Putamen (tissue), 1 donor: ENCODE data around the gene CARTPT.

Source experiments
- DNase-seq: peaks from one replicate; pipeline ENCODE4 v3.0.0-alpha.2; 2016; ENCODE audit warnings: low spot score

Gene CARTPT

DNA sequence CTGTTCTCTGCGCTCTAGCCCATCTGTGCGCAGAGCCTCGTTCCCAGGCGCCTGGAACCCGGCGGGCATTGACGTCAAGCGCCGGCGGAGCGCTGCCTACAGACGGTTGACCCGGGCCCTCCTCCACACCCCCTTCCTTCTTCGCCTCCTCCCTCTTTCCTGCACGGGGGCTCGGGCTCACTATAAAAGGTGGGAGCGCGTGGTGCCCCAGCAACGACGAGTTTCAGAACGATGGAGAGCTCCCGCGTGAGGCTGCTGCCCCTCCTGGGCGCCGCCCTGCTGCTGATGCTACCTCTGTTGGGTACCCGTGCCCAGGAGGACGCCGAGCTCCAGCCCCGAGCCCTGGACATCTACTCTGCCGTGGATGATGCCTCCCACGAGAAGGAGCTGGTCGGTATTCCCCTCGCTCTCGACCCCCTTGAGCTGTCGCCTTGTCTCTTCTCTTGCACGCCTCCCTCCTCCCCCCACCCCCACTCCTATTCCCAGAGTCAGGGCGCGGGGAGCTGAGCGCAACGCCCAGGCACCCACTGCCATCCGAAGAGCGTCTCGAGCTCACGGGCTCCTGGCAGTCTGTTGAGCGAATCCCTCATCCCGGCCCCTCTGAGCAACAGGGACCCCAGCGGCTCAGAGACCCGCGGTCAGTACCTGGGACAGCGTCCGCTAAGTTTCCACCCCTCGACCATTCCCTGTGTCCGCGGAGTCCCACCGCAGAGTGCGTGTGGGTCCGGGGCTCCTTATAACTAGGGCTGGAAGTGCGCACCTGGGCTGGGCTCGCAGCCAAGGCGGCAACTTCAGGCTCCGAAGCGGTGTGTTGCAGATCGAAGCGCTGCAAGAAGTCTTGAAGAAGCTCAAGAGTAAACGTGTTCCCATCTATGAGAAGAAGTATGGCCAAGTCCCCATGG, at the start of gene CARTPT:
Gene CARTPT (plus strand): TSS at position 213 of the 902 bp plus-strand sequence. CDS start 19 bp downstream, at position 232.
- DNase-seq = no peak

DNA sequence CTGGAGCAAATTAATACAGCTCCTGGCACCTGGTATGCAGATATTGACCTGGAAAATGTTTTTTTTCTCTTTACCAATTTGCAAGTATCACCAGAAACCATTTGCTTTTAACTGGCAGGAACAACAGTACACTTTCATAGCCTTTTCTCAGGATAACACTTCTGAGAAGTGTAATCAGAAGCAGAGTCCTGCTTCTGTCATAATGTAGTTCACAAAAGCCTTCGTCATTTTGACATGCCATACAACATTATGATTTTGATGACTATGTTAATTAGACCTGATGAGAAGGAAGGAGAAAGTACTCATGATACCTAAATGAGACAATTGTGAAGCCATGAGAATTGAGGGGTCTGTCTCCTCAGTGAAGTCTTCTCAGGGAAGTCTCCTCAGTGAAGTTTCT, 41.1 kb upstream of the CARTPT start:
- DNase-seq = no peak

DNA sequence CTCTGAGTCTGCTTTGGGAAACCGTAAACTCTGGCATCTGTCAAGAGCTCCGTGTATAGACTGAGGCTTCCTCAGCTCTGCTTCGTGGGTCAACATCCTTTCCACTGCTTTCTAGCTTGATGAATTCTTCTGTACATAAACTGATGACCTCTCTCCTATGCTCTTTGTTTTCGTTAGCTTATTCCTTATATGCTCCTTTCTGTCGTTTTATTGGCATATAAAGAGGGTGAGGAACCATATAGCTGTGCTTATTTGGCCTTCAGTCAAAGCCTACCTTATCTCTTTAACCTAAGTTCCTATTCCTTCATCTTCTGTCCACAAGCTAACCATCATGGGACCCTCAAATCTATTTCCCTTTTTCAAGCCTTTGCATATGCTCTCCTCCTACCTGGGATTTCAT, 39.4 kb upstream of the CARTPT start:
- no peak for DNase-seq

DNA sequence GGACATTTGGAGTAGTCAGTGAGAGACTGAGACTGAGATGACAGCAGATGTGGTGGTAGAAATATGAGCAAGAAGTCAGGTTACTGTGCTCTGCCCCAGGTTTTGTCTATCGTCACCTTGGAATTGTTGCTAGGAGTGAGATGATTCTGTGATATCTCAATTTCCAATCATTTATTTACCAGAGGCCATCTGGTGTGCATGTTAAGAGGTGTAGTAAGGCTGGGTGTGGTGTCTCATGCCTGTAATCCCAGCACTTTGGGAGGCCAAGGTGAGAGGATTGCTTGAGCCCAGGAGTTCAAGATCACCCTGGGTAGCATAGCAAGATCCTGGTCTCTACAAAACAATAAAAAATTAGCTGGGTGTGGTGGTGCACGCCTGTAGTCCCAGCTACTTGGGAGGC, 38.6 kb upstream of the CARTPT start:
- no peak for DNase-seq

DNA sequence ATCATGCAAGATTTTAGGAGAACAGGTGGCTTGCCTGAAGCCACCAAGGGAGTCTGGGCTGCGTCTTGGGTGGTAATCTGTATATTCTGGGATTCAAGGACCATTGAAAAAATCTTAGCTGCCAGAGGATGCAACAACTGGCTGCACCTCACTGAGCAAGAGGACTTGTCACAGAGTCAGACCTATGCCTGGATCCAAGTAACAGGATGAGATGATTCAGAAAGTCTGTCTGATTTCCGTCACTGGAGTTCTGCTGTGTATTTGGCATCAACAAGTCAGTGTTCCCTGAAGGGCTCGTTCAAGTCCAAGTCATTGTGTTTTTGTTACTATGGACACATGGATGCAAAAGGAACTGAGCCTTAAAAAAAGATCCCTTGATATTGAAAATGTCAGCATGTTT, 37.8 kb upstream of the CARTPT start:
- DNase-seq = no peak

DNA sequence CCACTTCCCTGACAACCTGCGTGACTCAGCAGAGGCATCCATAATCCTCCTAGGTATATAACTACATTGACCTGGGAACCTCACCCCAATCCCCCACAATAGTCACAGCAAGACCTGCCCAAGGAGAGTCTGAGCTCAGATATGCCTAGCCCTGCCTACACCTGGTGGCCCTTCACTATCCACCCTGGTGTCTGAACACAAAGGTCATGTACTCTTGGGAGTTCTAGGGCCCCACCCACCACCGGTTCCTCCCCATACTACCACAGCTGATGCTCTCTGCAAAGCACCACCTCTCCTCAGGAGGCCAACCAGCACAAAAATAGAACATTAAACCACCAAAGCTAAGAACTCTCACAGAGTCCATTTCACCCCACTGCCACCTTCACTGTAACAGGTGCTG, 34.8 kb upstream of the CARTPT start:
- no peak for DNase-seq

DNA sequence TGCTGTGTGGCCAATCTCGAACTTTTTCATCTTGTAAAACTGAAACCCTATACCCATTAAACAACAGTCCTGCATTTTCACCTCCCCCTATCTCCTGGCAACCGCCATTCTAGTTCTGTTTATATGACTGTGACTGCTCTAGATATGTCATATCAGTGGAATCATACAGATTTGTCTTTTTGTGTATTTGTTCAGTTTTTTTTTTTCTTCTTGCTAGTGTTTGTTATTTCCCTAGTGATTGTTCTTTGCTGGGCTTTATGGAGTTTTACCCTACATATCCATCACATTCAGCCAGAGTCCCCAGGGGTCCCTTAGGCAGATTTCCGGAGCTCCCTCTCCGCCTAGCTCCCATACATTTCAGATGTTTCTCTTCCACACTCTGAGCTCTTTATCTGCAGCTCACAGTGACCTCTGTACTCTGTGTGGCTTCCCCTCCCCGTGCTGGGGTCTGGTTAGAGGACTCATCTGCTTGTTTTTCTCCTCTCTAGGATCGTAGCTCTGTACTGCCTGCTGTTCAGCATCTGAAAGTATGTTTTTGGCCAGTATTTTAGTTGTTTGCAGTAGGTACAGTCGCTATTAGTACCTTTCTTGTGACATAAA, 25.1 kb upstream of the CARTPT start:
- DNase-seq = no peak

DNA sequence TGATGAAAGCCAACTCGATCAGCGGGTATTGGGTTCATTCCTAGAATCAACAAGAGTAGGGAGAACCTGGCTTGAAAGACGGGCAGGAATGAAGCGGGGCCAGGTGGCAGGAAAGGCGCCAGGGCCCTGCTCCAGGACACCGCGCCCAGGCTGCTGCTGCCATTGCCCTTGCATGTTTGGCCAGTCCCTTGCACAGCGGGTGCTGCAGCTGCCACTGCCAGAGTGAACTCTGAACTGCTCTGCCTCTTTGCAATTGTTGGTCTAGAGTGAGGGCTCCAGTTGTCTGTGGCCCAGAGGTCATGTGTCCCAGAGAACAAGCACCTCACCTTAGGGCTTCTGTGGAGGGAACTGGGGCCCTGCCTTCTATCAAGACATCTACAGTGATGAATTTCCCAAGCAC, 24.0 kb upstream of the CARTPT start:
- DNase-seq = no peak

DNA sequence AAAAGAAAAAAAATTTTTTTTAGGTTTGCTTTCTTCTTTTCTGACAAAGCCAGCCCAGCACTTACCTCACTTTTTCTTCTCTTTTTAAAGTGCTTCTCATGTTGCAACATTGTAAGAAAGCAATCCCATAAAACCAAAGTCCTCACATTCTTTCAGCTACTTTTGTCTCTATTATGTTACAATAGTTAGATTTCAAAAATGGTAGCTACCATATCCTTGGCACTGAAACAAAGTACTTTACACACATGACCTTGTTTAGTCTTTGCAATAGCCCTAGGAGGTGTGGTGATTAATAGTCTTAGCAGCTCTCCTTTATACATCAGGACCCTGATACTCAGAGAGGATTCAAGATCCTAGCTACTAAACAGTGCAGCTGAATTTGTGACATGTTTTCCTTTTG, 23.5 kb upstream of the CARTPT start:
- DNase-seq = no peak

DNA sequence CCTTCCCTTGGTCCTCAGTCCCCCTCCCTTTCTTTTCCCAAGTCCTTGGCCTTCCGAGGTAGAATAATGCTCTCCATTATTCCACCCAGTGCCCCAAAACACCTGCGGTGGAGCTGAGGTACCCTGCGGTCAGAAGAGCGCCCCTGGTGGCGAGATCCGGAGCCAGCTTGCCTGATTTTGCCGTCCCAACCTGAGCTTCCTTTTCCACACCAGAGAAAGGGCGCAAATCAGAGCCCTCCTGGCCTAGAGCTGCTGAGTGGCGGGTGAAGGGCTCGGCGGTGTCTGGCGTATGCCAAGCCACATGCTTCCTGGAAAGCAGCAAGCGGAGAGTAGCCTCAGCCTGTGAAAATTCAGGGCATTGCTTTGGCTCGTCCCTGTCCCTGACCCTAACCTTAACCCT, 21.1 kb upstream of the CARTPT start:
- no peak for DNase-seq

DNA sequence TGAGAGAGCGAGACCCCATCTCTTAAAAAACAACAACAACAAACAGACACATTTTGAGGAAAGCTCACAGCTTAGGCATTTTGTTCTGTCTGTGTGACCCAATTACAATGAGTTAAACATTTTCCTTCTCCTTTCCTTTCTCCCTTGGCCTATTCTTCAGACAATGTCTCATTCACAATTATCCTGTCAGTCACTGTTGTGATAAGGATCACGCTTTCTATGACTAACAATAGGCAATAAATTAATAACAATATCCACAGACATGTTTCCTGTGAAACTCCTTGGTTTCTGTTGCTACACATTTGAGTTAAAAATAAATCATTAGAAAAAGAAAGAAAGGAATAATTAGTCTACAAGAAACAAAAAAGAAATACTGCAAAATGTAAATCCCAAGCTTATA, 19.8 kb upstream of the CARTPT start:
- DNase-seq = no peak

DNA sequence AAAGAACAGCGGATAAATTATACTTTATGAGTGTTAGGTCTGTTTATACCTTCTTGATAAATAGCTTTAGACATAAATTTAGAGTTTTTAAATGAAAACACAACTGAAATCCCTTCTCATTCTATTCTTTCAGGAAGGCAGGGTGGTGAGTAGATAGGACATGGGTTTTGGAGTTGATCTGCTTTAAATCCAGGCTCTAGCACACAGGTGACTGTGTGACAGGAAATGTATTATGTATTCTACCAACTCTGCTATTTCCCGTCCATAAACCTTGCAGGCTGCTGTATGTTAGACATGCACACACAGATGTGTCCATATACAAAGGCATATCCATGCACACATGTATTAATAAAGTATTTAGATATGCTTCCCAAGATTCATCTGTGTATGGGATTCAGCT, 19.3 kb upstream of the CARTPT start:
- DNase-seq = no peak

DNA sequence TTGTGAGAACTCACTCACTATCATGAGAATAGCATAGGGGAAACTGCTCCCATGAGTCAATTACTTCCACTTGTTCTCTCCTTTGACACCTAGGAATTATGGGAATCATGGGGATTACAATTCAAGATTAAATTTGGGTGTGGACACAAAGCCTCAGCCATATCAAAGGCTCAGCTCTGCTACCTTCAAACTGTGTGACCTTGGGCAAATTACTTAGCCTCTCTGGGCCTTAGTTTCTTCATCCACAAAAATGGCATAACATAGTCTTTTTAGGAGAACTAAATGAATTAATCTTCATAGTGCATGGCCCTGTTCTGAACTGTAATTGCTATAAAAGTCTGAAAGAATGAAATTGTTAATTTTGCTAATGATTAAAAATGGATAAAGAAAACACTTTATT, 18.3 kb upstream of the CARTPT start:
- DNase-seq = no peak

DNA sequence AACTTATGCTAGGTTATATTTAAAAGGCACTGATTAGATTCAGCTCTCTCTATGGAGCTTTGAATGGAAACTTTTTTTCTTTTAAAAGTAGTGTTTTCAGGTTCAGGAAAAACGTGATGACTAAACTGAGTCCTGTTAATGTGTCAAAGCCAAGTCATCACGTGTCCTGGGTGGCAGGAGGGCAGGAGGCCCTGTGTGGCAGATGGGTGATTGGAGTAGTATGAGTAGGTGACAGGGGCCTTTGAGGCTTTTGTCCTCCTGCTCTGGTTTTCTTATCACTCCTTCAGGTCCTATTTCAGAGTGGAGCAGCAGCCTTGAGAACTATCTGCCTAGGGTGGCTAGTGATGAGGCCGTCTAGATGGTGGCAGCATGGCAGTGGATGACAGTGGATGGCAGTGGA, 17.7 kb upstream of the CARTPT start:
- no peak for DNase-seq

DNA sequence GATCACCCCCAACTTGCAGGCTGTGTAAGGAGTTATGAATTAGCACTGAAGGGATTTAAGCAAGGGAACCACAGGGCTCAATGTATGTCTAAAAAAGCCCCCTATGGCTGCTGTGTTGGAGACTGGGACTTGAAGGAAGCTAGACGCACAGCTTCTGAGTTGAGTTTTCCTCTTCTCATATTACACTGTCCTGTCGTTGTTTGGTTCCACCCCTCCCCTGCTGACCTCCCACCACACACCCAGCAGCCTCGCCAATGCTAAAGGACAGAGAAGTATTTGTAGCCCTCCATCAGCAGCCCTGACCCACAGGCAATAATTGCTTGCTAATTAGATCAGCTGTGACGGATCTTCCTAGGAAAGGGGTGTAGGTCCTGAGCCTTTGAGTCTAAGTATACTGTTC, 15.1 kb upstream of the CARTPT start:
- DNase-seq = no peak

DNA sequence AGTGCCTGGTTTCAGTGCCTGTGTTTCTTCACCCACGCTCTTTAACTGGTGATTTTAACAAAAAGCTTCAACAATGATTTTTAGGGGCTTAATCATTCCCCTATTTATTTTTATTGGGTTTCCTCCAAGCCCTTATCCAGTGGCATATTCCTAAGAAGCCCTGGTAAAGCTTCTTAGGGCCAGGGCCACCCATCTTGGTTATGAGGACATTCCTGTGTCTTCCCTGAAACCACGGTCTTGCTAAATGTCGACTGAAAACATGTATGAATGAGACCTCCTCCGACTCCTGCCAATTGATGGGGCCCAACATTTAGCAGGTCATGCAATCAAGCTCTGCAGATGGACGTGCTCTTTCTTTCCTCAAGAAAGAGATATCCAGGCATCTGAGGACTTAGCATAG, 13.7 kb upstream of the CARTPT start:
- no peak for DNase-seq

DNA sequence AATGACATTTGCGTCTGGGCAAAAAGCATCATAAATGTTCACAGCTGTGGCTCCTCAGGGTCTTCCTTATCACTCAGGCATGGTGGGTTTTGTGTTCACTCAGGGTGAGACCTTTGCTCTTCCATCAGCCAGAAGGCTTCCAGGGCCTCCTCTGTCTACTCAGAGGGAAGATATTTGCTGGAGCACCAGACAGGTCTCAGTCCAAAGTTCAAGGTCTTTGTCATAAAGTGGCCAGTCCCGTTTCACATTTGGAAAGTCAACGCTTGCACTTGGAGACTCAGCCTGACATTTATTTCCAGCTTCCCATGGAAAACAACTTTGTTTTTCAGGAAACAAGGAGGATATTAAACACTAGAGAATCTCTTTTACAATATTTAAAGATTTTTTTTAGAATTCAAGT, 12.2 kb upstream of the CARTPT start:
- no peak for DNase-seq

DNA sequence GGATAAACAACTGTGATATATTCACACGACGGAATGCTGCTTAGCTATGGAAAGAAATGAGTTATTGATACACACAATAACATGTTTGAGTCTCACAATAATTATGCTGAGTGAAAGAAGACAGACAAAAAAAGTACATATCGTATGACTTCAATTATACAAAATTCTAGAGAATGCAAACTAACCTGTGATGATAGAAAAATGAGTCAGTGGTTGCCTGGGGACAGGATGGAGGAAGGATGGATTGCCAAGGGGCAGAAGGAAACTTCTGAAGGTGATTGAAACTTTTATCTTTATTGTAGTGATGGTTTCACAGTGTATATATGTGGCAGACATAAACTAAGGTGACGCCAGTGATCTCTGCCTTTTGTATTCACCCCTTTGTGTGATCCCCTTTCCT, 7.5 kb upstream of the CARTPT start:
- DNase-seq = no peak

DNA sequence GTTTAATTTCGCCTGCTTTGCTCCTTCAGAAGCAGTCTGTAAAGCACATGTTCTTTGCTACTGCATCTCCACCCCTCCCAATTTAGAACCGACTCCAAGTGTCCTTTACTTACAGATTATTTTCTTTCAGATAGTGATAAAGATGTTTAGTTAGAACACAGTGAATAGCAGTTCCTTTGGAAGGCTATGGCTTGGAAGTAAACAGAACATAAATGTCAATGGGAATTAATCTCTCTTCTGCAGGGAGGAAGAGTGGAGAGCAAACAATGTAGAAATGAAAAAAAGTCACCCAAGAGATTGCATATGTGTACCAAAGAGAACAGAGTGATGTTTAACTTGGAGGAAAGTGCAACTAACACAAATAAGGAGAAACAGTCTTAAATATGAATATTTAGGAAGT, 4.2 kb upstream of the CARTPT start:
- DNase-seq = no peak

DNA sequence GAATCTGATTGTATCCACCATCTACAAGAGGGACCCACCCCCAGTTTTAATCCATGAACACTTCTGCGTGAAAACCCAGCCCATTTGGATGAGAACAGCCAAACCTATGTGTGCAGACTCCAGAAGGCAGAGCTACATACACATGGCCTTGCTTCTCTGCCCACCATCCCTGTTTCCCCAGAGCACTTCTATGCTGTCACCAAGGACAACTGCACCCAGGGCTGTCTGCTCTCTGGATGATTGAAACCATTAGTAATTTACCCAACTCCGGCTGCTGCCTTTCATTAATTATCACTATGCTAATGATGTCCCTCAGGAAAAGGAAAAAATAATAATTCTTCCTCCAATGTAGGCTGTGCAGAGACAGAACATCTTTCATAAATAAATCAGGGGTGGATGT, 8.9 kb downstream of the CARTPT start:
- DNase-seq = no peak

DNA sequence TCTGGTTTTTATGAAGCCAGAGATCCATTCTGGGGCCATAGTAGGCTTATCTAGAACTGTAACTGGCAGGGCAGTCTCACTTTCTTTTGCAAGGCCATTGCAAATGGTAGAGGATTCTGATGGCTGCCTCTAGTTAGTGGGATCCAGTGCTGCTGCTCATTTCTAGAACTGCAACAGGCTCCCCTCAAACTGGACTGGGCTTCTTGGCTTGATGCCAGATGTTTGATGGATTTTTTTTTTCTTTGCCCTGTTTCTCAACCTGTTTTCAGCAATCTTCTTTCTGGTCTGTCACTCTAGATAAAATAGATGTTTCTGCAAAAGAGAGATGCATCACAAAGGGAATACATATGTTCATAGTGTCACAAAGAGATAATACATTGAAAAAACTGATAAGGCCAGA, 11.9 kb downstream of the CARTPT start:
- no peak for DNase-seq

DNA sequence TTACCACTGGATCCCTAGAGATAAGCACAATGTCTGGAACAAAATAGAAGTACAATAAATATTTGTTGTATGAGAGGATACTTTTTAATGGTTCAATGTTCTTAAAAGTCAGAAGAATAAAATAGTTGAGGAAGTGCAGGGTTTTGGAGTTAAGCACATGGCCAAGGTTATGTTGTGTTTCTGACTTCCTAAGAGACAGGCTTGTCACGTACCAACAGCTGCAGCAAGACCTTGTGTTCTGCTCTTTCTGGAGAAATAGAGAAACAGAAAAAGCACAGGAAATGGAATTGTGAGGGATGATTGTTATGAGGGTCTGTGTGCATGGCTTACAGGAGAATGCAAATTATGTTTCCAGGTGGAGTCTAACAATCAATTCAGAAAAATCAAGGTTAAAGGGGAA, 12.9 kb downstream of the CARTPT start:
- no peak for DNase-seq

DNA sequence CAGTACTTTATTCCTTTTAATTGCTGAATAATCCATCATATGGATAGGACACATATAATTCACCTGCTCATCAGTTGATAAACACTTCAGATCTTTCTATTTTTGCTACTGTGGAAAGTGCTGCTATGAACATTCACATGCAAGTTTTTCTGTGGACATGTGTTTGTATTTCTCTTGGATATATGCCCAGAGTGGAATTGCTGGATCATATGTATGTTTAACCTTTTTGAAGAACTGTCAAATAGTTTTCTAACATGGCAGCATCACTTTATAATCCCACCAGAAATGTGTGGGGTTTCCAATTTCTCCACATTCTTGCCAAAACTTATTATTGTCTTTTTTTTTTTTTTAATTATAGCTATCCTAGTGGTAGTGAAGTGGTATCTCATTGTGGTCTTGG, 15.1 kb downstream of the CARTPT start:
- no peak for DNase-seq
